HEK293 (cell line): Measurements from ENCODE around the gene SNRPD2.

Source experiments
- ATF2 ChIP-seq: fragments of 450-650 bp; formaldehyde crosslinking; IDR thresholded peaks from 2 replicates; pipeline ENCODE4 v1.5.1; 2016; ENCODE audit warnings: missing biosample characterization, missing genetic modification characterization, low read depth
- GLI2 ChIP-seq: fragments of 450-650 bp; formaldehyde crosslinking; IDR thresholded peaks from 2 replicates; pipeline ENCODE4; 2017; ENCODE audit warnings: missing biosample characterization, missing genetic modification characterization, low read depth, borderline replicate concordance
- HOXA7 ChIP-seq: sonication (generic); formaldehyde crosslinking; IDR thresholded peaks from 2 replicates; pipeline ENCODE4 v1.8.1; 2022; ENCODE audit warnings: missing genetic modification reagents, borderline replicate concordance
- SALL2 ChIP-seq: fragments of 450-650 bp; formaldehyde crosslinking; IDR thresholded peaks from 2 replicates; pipeline ENCODE4 v1.5.0; 2017; ENCODE audit warnings: missing biosample characterization, mild to moderate bottlenecking, missing genetic modification characterization, borderline replicate concordance
- SP2 ChIP-seq: fragments of 450-650 bp; formaldehyde crosslinking; IDR thresholded peaks from 2 replicates; pipeline ENCODE4 v1.5.1; 2016; ENCODE audit warnings: missing biosample characterization, missing genetic modification characterization
- SP3 ChIP-seq: fragments of 450-650 bp; formaldehyde crosslinking; IDR thresholded peaks from 2 replicates; pipeline ENCODE4 v1.5.1; 2016; ENCODE audit warnings: missing biosample characterization, missing genetic modification characterization
- WT1 ChIP-seq: fragments of 450-650 bp; formaldehyde crosslinking; IDR thresholded peaks from 2 replicates; pipeline ENCODE4 v1.5.1; 2016; ENCODE audit warnings: missing biosample characterization, missing genetic modification characterization
- YY1 ChIP-seq: fragments of 450-650 bp; formaldehyde crosslinking; IDR thresholded peaks from 2 replicates; pipeline ENCODE4 v1.5.1; 2018; ENCODE audit warnings: missing biosample characterization, missing genetic modification characterization
- ZBTB21 ChIP-seq: fragments of 450-650 bp; formaldehyde crosslinking; IDR thresholded peaks from 2 replicates; pipeline ENCODE4 v1.5.1; 2017; ENCODE audit warnings: missing biosample characterization, missing genetic modification characterization
- ZBTB6 ChIP-seq: fragments of 450-650 bp; formaldehyde crosslinking; IDR thresholded peaks from 2 replicates; pipeline ENCODE4 v1.5.1; 2017; ENCODE audit warnings: missing biosample characterization, missing genetic modification characterization
- ZNF132 ChIP-seq: fragments of 450-650 bp; formaldehyde crosslinking; IDR thresholded peaks from 2 replicates; pipeline ENCODE4 v1.5.1; 2017; ENCODE audit warnings: missing biosample characterization, missing genetic modification characterization, borderline replicate concordance
- ZNF138 ChIP-seq: fragments of 450-650 bp; formaldehyde crosslinking; IDR thresholded peaks from 2 replicates; pipeline ENCODE4 v1.5.1; 2016; ENCODE audit warnings: missing biosample characterization, missing genetic modification characterization, borderline replicate concordance
- ZNF175 ChIP-seq: fragments of 450-650 bp; formaldehyde crosslinking; IDR thresholded peaks from 2 replicates; pipeline ENCODE4 v1.5.1; 2016; ENCODE audit warnings: missing biosample characterization, missing genetic modification characterization
- ZNF184 ChIP-seq: fragments of 450-650 bp; IDR thresholded peaks from 2 replicates; pipeline ENCODE4 v1.5.1; 2018; ENCODE audit warnings: missing biosample characterization, mild to moderate bottlenecking, missing genetic modification characterization
- ZNF274 ChIP-seq, 2 experiments: fragments of 200-500 bp in 1 of 2; fragments of 450-650 bp in 1 of 2; sonication (Bioruptor generic) in 1 of 2; formaldehyde crosslinking in 1 of 2; IDR thresholded peaks; 2 replicates each; pipeline versions ENCODE4 v1.5.1 to v1.6.1; 2014 to 2016; ENCODE audit warnings: borderline replicate concordance in 1 of 2, inconsistent platforms in 1 of 2, low read length in 1 of 2, missing biosample characterization in 1 of 2, missing genetic modification characterization in 1 of 2
- ZNF280D ChIP-seq: fragments of 450-650 bp; formaldehyde crosslinking; IDR thresholded peaks from 2 replicates; pipeline ENCODE4 v1.5.1; 2016; ENCODE audit warnings: missing biosample characterization, missing genetic modification characterization
- ZNF324 ChIP-seq: fragments of 450-650 bp; formaldehyde crosslinking; IDR thresholded peaks from 2 replicates; pipeline ENCODE4 v1.5.1; 2016; ENCODE audit warnings: missing biosample characterization, missing genetic modification characterization
- ZNF354C ChIP-seq: fragments of 450-650 bp; formaldehyde crosslinking; IDR thresholded peaks from 2 replicates; pipeline ENCODE4 v1.5.1; 2016; ENCODE audit warnings: missing biosample characterization, missing genetic modification characterization, low read depth, borderline replicate concordance
- ZNF362 ChIP-seq: fragments of 450-650 bp; formaldehyde crosslinking; IDR thresholded peaks from 2 replicates; pipeline ENCODE4 v1.5.1; 2016; ENCODE audit warnings: missing biosample characterization, missing genetic modification characterization
- ZNF398 ChIP-seq: fragments of 450-650 bp; formaldehyde crosslinking; IDR thresholded peaks from 2 replicates; pipeline ENCODE4 v1.5.1; 2017; ENCODE audit warnings: missing biosample characterization, missing genetic modification characterization
- ZNF521 ChIP-seq: fragments of 450-650 bp; formaldehyde crosslinking; IDR thresholded peaks from 2 replicates; pipeline ENCODE4 v1.5.1; 2017; ENCODE audit warnings: missing biosample characterization, mild to moderate bottlenecking, missing genetic modification characterization
- ZNF548 ChIP-seq: fragments of 450-650 bp; formaldehyde crosslinking; IDR thresholded peaks from 2 replicates; pipeline ENCODE4 v1.5.1; 2016; ENCODE audit warnings: missing biosample characterization, missing genetic modification characterization
- ZNF558 ChIP-seq: fragments of 450-650 bp; formaldehyde crosslinking; IDR thresholded peaks from 2 replicates; pipeline ENCODE4 v1.5.1; 2016; ENCODE audit warnings: missing biosample characterization, missing genetic modification characterization
- ZNF610 ChIP-seq: fragments of 450-650 bp; formaldehyde crosslinking; IDR thresholded peaks from 2 replicates; pipeline ENCODE4 v1.5.1; 2016; ENCODE audit warnings: missing biosample characterization, missing genetic modification characterization, borderline replicate concordance
- ZNF623 ChIP-seq: fragments of 450-650 bp; formaldehyde crosslinking; IDR thresholded peaks from 2 replicates; pipeline ENCODE4 v1.5.1; 2016; ENCODE audit warnings: missing biosample characterization, missing genetic modification characterization
- ZNF664 ChIP-seq: fragments of 450-650 bp; formaldehyde crosslinking; IDR thresholded peaks from 2 replicates; pipeline ENCODE4 v1.5.1; 2016; ENCODE audit warnings: missing biosample characterization, missing genetic modification characterization
- ZNF692 ChIP-seq: fragments of 450-650 bp; formaldehyde crosslinking; IDR thresholded peaks from 2 replicates; pipeline ENCODE4 v1.5.1; 2016; ENCODE audit warnings: missing biosample characterization, missing genetic modification characterization
- ZNF776 ChIP-seq: fragments of 450-650 bp; formaldehyde crosslinking; IDR thresholded peaks from 2 replicates; pipeline ENCODE4 v1.5.0; 2017; ENCODE audit warnings: missing biosample characterization, missing genetic modification characterization, borderline replicate concordance
- ZNF843 ChIP-seq: fragments of 450-650 bp; formaldehyde crosslinking; IDR thresholded peaks from 2 replicates; pipeline ENCODE4 v1.5.1; 2016; ENCODE audit warnings: missing biosample characterization, missing genetic modification characterization

The SNRPD2 gene

GRCh38 chr19:45638930-45639729, 52.6 kb downstream of the SNRPD2 start, which contains the start of gene EML2 (continued):
- no peak for TF ChIP-seq ZNF362 (tag by site-specific recombination)
- TF ChIP-seq ZNF664 = no peak
- no peak for TF ChIP-seq ZNF324 (tag by site-specific recombination)
- TF ChIP-seq ZBTB6 (tag by site-specific recombination) = no peak
- TF ChIP-seq ATF2 (tag by site-specific recombination) = no peak
- TF ChIP-seq ZNF132 (tag by site-specific recombination) = no peak
- TF ChIP-seq ZNF398 (tag by site-specific recombination) = peak; percentile 38; the same call in 1 of the 2 replicates
- no peak for TF ChIP-seq ZNF843 (tag by site-specific recombination)
- TF ChIP-seq ZNF138 (tag by site-specific recombination) = no peak
- no peak for TF ChIP-seq GLI2
- TF ChIP-seq ZBTB21 (tag by site-specific recombination) = no peak
- no peak for TF ChIP-seq ZNF610 (tag by site-specific recombination)
- TF ChIP-seq YY1 (tag by site-specific recombination) = no peak; the same call in 1 of the 2 replicates
- no peak for TF ChIP-seq ZNF175 (tag by site-specific recombination)
- TF ChIP-seq ZNF184 (tag by site-specific recombination) = no peak
- no peak for TF ChIP-seq ZNF623
- TF ChIP-seq ZNF558 (tag by site-specific recombination) = no peak
- no peak for TF ChIP-seq HOXA7
- peak; percentile 48; the same call in 1 of the 2 replicates for TF ChIP-seq SP3
- TF ChIP-seq ZNF521 (tag by site-specific recombination) = no peak
- no peak for TF ChIP-seq ZNF776 (tag by site-specific recombination)
- TF ChIP-seq WT1 (tag by site-specific recombination) = peak; percentile 49; the same call in 1 of the 2 replicates
- TF ChIP-seq ZNF280D (tag by site-specific recombination) = no peak
- peak; percentile 38 for TF ChIP-seq SP2
- no peak for TF ChIP-seq SALL2 (tag by site-specific recombination)
- peak; percentile 79; the same call in 1 of the 2 replicates for TF ChIP-seq ZNF692 (tag by site-specific recombination)
- TF ChIP-seq ZNF274 (IDR thresholded peaks at IDR 0.05; ENCODE audit: low read length) = no peak
- TF ChIP-seq ZNF274 (tag by site-specific recombination; IDR thresholded peaks at IDR 0.05; ENCODE audit: borderline replicate concordance) = no peak
- TF ChIP-seq ZNF354C (tag by site-specific recombination) = no peak
- TF ChIP-seq ZNF548 = no peak
